CD4-positive, alpha-beta T cell treated with Interferon alpha-2 for 1 hour (primary cell): ENCODE data around the gene KIF21B.

Experiments used
- DNase-seq, 2 donors: peaks; one replicate each; pipeline ENCODE4 v3.0.0-alpha.2; 2020 to 2022

KIF21B gene

GRCh38 chr1:201023517-201023902, at the start of gene KIF21B:
Gene KIF21B, minus strand, starts transcription at chr1:201023714. Its CDS starts 331 bp downstream, at chr1:201023383.
- DNase-seq, result peak; percentile 88 to 93

GRCh38 chr1:201072922-201073321, 49.4 kb upstream of the KIF21B start:
- DNase-seq, result no peak

- no peak for DNase-seq
Observed at GRCh38 chr1:201072149-201072548, 48.6 kb upstream of the KIF21B start.

GRCh38 chr1:201069636-201070035, 46.1 kb upstream of the KIF21B start:
- DNase-seq, result no peak

GRCh38 chr1:201068976-201069375, 45.5 kb upstream of the KIF21B start:
- no peak for DNase-seq

GRCh38 chr1:201066986-201067385, 43.5 kb upstream of the KIF21B start:
- DNase-seq, result no peak

- DNase-seq, result no peak
Observed at GRCh38 chr1:201065686-201066085, 42.2 kb upstream of the KIF21B start.

GRCh38 chr1:201064806-201065205, 41.3 kb upstream of the KIF21B start:
- DNase-seq, result no peak

GRCh38 chr1:201063145-201063544, 39.6 kb upstream of the KIF21B start:
- no peak for DNase-seq

- DNase-seq, result no peak
Observed at GRCh38 chr1:201062511-201063091, 39.1 kb upstream of the KIF21B start.

GRCh38 chr1:201061886-201062285, 38.4 kb upstream of the KIF21B start:
- no peak for DNase-seq

GRCh38 chr1:201061049-201061448, 37.5 kb upstream of the KIF21B start:
- DNase-seq, result no peak

- no peak for DNase-seq
Observed at GRCh38 chr1:201060586-201060985, 37.1 kb upstream of the KIF21B start.

GRCh38 chr1:201059871-201060555, 36.5 kb upstream of the KIF21B start:
- no peak for DNase-seq

GRCh38 chr1:201059401-201059800, 35.9 kb upstream of the KIF21B start:
- no peak for DNase-seq

GRCh38 chr1:201054091-201054543, 30.6 kb upstream of the KIF21B start:
- no peak for DNase-seq

GRCh38 chr1:201053155-201053860, 29.8 kb upstream of the KIF21B start:
- no peak for DNase-seq

- no peak for DNase-seq
Observed at GRCh38 chr1:201051399-201051798, 27.9 kb upstream of the KIF21B start.

- DNase-seq, result no peak
Observed at GRCh38 chr1:201050515-201051277, 27.2 kb upstream of the KIF21B start.

- no peak for DNase-seq
Observed at GRCh38 chr1:201049248-201049831, 25.8 kb upstream of the KIF21B start.

GRCh38 chr1:201048521-201048920, 25.0 kb upstream of the KIF21B start:
- no peak for DNase-seq

- DNase-seq, result no peak
Observed at GRCh38 chr1:201044119-201044518, 20.6 kb upstream of the KIF21B start.
